ENCODE data around the gene ANKH. TPM values are rescaled to one million over a fixed set of nuclear protein-coding genes. Genes with fewer than 3 reads are reported as not detected.

The ANKH gene
- total and polyA plus RNA-seq, 12 donors = 4.8 to 45.6 (median 30.9) TPM

DNA sequence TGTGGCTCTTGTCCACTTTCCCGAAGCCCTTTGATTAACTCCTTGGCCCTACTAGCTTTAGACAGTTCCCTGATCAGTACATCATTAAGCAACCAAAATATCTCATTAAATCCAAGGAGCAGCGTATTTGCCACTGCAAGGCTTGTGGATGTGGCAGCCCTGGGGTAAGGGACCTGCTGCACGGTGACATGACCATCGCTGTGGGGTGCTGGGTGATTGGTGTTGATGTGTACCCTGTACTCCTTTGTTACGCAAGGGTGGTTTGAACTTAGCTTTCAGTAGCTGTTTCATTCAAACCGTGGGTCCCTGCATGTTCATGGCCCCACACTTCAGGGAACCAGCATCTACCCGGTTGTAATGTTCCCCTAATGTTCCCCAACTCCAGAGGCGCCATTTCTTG, 166.0 kb downstream of the ANKH start:
- intact Hi-C loops (cut with DNase I) = no loop called here
- H3K9me3 ChIP-seq (replicated peaks in 1 of 3) = no peaks in the 10 kb centered on the region
- TF ChIP-seq, protein P1, sequence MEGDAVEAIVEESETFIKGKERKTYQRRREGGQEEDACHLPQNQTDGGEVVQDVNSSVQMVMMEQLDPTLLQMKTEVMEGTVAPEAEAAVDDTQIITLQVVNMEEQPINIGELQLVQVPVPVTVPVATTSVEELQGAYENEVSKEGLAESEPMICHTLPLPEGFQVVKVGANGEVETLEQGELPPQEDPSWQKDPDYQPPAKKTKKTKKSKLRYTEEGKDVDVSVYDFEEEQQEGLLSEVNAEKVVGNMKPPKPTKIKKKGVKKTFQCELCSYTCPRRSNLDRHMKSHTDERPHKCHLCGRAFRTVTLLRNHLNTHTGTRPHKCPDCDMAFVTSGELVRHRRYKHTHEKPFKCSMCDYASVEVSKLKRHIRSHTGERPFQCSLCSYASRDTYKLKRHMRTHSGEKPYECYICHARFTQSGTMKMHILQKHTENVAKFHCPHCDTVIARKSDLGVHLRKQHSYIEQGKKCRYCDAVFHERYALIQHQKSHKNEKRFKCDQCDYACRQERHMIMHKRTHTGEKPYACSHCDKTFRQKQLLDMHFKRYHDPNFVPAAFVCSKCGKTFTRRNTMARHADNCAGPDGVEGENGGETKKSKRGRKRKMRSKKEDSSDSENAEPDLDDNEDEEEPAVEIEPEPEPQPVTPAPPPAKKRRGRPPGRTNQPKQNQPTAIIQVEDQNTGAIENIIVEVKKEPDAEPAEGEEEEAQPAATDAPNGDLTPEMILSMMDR (IDR thresholded peaks at IDR 0.05) = no peak
- no peak for TF ChIP-seq POLR2A (IDR thresholded peaks at IDR 0.05)
- H3K27me3 ChIP-seq = no peaks in the 10 kb centered on the region
- 94 to 99% (median 96%) methylated on average over 8 of the region's 8 CpGs for WGBS, 4 donors
- DNase-seq = no peak
- no peak overlapping the region for H3K27ac ChIP-seq
- no peak overlapping the region for H3K4me3 ChIP-seq
- H3K4me1 ChIP-seq (replicated peaks in 1 of 2) = peaks cover 0 to 12% of the 10 kb centered on the region in 2 donors
- H3K36me3 ChIP-seq (replicated peaks in 1 of 2) = peaks cover 0 to 13% of the 10 kb centered on the region in 2 donors

DNA sequence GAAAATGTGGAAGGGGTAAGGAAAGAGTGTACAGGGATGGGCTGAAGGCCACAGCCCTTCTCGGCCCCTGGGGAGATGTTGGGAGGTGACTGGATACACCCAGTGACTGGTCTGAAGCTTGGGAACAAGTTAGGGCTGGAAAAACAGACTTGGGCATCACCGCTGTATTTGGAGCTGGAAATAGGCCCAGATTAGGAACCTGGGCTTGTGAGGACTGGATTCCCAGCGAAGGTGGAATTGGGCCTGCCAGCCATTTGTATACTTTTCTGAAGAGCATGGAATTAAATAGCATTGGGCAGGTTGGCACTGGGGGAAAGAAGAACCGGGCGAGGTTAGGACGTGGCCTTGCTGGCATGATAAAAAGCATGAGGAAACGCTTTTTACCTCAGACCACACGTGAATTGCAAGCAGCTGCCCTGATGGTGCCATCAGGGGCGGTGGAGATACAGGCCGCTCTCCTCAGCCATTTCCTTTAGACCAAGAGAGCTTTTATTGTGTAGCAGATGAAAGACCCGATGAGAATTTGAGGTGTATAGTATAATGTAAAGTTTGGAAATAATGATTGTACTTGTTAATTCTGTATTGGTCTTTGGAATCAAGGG, 169.2 kb downstream of the ANKH start:
- H3K27ac ChIP-seq = no peak overlapping the region
- no peak for DNase-seq
- H3K4me3 ChIP-seq = no peak overlapping the region
- H3K27me3 ChIP-seq = no peaks in the 10 kb centered on the region
- WGBS, 4 donors = 86 to 90% (median 88%) methylated on average over 11 of the region's 11 CpGs
- intact Hi-C loops (cut with DNase I) = no loop called here
- TF ChIP-seq POLR2A (IDR thresholded peaks at IDR 0.05) = no peak
- peaks cover 0 to 15% of the 10 kb centered on the region in 2 donors for H3K36me3 ChIP-seq (replicated peaks in 1 of 2)
- peaks cover 0 to 12% of the 10 kb centered on the region in 2 donors for H3K4me1 ChIP-seq (replicated peaks in 1 of 2)
- no peaks in the 10 kb centered on the region for H3K9me3 ChIP-seq (replicated peaks in 1 of 3)

DNA sequence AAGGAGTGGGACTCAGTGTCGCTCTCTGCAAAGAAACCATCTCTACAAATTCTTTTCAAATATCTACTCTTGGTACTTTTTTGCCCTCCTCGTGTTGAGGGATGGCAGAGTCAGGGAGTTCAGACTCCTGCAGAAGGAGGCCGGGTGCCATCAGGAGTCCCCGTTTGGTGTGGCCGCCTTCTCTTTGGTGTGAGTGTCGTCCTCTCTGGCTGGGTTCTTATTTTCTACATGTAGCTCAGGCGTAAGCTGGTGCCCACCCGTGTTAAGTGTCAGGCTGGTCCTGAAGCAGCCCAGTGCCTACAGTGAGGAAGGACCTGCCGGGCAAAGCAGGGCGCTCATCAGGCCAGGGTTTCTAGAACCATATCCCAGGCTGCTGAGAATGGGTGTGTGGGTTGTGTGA, 170.0 kb downstream of the ANKH start:
- TF ChIP-seq POLR2A (IDR thresholded peaks at IDR 0.05) = no peak
- TF ChIP-seq, protein P1 (IDR thresholded peaks at IDR 0.05) = no peak
- H3K36me3 ChIP-seq (replicated peaks in 1 of 2) = peaks cover 0 to 19% of the 10 kb centered on the region in 2 donors
- H3K27me3 ChIP-seq = no peaks in the 10 kb centered on the region
- intact Hi-C loops (cut with DNase I) = no loop called here
- H3K9me3 ChIP-seq (replicated peaks in 1 of 3) = no peaks in the 10 kb centered on the region
- peaks cover 0 to 7% of the 10 kb centered on the region in 2 donors for H3K4me1 ChIP-seq (replicated peaks in 1 of 2)
- H3K4me3 ChIP-seq = no peak overlapping the region
- 92 to 97% (median 97%) methylated on average over 7 to 10 of the region's 10 CpGs for WGBS, 4 donors
- H3K27ac ChIP-seq = no peak overlapping the region
- DNase-seq = no peak

DNA sequence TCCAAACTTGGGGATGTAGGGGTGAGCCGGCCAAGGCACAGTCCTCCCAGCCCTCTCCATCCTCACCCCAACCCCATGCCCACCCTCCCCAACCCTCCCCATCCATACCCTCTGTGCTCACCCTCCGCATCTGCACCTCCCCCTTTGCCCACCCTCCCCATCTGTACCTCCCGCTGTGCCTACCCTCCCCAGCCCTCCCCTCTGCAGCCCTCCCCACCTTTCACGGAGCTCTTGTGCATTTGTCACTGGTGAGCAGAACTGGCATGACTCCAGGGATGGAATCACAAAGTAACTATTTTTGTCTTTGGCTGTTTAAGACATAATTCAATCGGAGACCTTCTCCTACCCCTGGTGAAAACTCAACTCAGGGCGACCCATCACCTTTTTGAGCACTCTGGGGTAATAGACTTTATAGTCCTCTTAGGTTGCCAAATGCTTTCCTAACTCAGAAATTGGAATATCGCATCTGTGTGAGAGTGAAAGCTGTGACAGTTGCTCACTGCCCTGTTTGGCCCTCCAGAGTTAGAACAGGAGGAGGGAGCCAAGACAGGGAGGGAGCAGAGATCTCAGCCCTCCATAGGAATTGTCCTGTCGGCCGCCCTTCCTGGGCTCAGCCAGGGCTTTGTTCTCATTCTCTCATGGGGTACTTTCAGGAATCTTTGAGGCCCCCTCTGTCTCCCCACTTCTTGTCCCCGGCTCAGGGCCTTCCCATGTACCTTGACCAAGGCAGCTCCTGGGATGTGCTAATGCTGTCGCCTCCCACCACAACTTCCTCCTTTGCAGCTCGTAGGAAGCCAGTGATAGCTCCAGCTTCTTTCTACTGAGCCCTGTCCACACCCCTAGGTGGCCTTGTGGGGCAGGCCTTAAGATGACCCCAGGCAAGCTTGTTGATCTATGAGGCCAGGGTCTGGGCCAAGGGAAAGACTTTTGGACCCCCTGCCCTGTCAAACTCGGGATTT, 170.8 kb downstream of the ANKH start:
- Histone ChIP-seq H3K27me3 (no peaks in the 10 kb centered on the region), H3K36me3 (replicated peaks in 1 of 2) (peaks cover 0 to 20% of the 10 kb centered on the region in 2 donors), H3K4me1 (replicated peaks in 1 of 2) (no peaks in the 10 kb centered on the region), H3K4me3 (no peak overlapping the region), H3K27ac (no peak overlapping the region), H3K9me3 (replicated peaks in 1 of 3) (no peaks in the 10 kb centered on the region)
- no peak for DNase-seq
- WGBS, 4 donors = 58 to 66% (median 62%) methylated on average over 11 to 13 of the region's 13 CpGs
- no peak for TF ChIP-seq POLR2A (IDR thresholded peaks at IDR 0.05)
- TF ChIP-seq, protein P1 (IDR thresholded peaks at IDR 0.05) = no peak
- intact Hi-C loops (cut with DNase I) = no loop called here
